HG02642 (cell line): ENCODE data around the gene SUPT3H.
A peak's percentile ranks its signal among the peaks of the same experiment; 100 is the strongest.

ENCODE experiments used
- ATAC-seq: cut with Tn5 transposase; IDR thresholded peaks from one replicate; pipeline ENCODE4 v1.9.1; 2021; ENCODE audit warnings: mild to moderate bottlenecking; ENCODE audit not compliant: unreplicated experiment, poor library complexity

SUPT3H gene

GRCh38 chr6:45377554-45378333 lies at the start of gene SUPT3H:
Gene SUPT3H (minus strand): TSS chr6:45377934.
- peak; percentile 96 for ATAC-seq

GRCh38 chr6:45426251-45426650 lies 48.5 kb upstream of the SUPT3H start:
- ATAC-seq = no peak

- no peak for ATAC-seq
These were observed 46.7 kb upstream of the SUPT3H start for GRCh38 chr6:45424451-45424861.

GRCh38 chr6:45423824-45424450 lies 46.2 kb upstream of the SUPT3H start:
- ATAC-seq = no peak

GRCh38 chr6:45423111-45423823 lies 45.5 kb upstream of the SUPT3H start:
- no peak for ATAC-seq

GRCh38 chr6:45422503-45423110 lies 44.9 kb upstream of the SUPT3H start:
- no peak for ATAC-seq

DNA sequence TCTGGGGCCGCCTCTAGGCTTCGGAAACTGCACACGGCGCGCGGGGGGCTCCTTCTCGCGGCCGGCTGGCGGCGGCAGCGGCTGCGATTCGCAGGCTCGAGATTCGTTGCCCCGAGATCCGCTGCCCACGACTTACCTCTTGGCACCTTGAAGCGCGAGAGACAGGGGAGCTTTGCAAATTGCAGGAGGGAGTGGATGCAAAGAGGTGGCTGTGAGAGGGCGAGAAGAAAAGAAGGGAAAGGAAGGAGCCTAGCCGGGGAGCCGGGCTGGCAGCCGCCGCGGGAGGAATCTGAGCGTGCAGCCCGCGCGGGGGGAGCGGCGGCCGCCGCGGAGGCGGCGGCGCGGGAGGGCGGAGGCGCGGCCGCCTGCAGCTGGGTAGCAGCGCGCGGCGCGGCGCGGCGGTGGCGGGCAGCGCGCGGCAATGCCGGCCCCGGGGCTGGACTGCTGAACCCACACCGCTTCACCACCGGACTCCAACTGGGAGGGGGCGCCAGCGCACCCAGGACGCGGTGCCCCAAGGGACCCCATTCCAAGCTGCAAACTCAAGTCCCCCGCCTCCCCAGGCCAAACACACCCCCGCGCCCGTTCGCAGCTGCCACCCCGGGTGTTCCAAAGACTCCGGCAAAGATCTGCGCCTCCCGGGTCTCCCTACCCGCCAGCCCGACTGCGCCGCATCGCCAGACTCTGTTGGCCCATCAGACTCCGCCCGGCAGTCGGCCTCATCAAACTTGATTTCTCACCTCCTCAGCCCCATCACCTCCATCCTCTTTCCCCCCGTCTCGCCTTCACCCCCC lies 44.2 kb upstream of the SUPT3H start:
- ATAC-seq = no peak

- ATAC-seq = no peak
These were observed 43.4 kb upstream of the SUPT3H start for GRCh38 chr6:45420909-45421708.

GRCh38 chr6:45420083-45420908 lies 42.6 kb upstream of the SUPT3H start:
- no peak for ATAC-seq

- no peak for ATAC-seq
These were observed 41.9 kb upstream of the SUPT3H start for GRCh38 chr6:45419571-45420082.

DNA sequence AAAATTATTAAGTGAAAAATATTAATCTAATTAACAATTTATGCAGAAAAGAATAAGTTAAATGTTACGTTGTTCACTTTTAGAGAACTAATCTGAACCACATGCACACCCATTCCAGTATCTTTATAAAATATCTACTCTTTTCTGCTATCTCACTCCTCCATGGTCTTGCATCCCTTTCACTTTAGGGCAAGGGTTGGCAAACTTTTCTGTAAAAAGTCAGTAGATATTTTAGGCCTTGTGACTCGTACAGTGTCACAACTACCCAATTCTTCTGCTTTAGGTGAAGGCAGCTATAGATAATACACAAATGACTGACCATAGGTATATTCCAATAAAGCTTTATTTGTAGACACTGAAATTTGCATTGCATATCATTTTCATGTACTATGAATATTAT lies 39.7 kb upstream of the SUPT3H start:
- no peak for ATAC-seq

- no peak for ATAC-seq
These were observed 39.0 kb upstream of the SUPT3H start for GRCh38 chr6:45416700-45417099.

GRCh38 chr6:45415788-45416518 lies 38.2 kb upstream of the SUPT3H start:
- ATAC-seq = no peak

- ATAC-seq = no peak
These were observed 37.6 kb upstream of the SUPT3H start for GRCh38 chr6:45415315-45415714.

- ATAC-seq = no peak
These were observed 34.2 kb upstream of the SUPT3H start for GRCh38 chr6:45411959-45412358.

DNA sequence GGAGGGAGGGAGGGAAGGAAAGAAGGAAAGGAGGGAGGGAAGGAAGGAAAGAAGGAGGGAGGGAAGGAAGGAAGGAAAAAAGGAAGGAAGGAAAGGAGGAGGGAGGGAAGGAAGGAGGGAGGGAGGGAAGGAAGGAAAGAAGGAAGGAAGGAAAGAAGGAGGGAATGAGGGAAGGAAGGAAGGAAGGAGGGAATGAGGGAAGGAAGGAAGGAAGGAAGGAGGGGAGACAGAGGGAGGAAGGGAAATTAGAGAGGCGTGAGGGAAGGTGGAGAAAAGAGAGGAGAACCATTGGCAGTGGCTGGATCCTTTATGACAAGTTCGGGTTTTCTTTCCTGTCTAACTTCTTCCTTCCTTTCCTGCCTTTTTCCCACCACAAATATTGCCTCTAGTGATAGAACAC lies 22.3 kb upstream of the SUPT3H start:
- no peak for ATAC-seq

DNA sequence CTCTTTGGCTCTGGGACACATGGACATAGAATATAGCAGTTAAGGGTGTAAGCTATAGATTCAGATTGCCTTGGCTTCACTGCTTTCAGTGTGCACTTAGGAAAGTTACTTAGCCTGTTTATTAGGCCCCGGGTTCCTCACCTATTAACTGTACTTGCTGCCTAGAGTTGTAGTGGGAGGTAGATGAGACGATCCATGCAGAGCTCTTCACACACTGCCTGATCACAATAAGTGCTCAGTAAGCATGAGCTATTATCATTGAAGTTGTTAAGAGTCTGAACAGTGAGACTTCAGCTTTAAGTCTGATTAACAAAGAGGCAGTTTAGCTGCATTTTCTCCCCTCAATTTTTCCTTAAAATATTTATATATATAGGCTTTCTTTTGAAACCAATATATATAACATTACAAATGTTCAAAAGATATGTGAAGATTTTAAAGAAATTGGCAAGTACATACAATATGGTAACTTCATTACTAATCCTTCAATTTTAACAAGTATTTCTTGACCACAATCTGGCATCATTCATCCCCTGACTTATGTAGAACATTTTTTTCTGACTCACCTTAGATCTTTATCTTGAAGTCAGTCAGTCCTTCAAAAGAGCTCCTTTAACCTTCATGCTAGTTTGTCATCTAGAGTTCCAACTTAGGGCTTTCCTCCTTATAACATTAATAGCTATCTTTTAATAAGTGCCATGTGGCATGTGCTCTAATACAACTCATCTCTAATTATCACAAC lies 20.5 kb upstream of the SUPT3H start:
- no peak for ATAC-seq
